ENCODE measurements around the gene NTRK3. TPM values are rescaled to one million over a fixed set of nuclear protein-coding genes. Genes with fewer than 3 reads are reported as not detected.
"Not testable (repeated sequence)": the region's sequence is repeated elsewhere in the genome, so short reads cannot be mapped to it uniquely, and the experiment has no call there.

Gene NTRK3
- total RNA-seq, 1 donor from 2014 or later = 3.7 TPM

DNA sequence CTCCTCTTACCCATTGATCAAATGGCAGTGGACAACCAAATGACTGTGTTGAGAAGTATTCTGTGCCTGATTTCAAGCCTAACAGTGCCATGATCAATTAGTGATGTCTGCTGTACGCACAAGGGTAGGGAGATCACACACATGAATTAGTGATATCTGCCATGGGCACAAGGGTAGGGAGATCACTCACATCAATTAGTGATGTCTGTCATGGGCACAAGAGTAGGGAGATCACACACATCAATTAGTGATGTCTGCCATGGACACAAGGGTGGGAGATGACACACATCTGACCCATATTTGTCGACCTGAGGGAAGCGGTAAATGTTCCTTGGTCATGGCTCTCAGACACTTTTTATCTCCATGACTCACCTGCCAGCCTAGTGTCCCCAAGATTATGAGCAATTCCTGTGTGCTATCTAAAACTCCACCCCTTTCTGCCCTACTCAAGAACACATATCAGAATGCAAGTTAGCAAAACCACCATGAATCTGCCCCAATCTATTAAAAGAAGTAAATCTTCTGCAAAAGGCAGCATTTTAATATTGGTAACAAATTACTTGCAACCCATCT is 165.0 kb downstream of the NTRK3 start:
- intact Hi-C loops (cut with DNase I) = no loop called here
- DNase-seq (ENCODE audit: low spot score) = no peak

GRCh38 chr15:88090481-88091011 is 166.0 kb downstream of the NTRK3 start:
- intact Hi-C loops (cut with DNase I) = no loop called here
- no peak for DNase-seq (ENCODE audit: low spot score)

- no peak for DNase-seq (ENCODE audit: low spot score)
Measured at GRCh38 chr15:88089731-88090130, 166.8 kb downstream of the NTRK3 start.

DNA sequence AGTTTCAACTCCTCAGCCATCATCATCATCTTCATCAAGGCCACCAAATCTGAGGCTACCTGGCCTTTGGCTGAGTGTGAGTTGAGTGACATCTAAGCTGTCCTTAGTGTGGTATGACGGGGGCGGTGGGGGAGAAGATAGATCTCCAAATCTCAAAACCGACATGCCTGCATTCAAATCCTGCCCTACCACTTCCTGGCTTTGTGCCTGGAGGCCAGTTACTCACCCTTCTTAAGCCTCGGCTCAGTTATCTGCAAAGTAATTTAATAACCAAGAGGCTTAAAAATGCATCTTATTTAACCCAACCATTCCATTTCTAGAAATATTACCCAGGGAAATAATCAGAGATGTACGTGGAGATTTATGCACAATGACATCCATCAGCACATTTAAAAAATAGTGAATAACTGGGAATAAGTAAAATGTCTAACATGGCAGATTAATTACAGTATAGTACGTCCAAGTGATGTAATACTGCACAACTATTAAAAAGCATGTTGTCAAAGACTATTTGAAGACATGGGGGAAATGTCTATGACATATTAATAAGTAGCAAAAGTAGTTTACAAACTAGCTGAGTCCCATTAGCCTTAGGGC is 167.4 kb downstream of the NTRK3 start:
- intact Hi-C loops (cut with DNase I) = no loop called here
- DNase-seq (ENCODE audit: low spot score) = no peak

More at GRCh38 chr15:88089731-88090130, 166.8 kb downstream of the NTRK3 start:
- intact Hi-C loops (cut with DNase I) = no loop called here

DNA sequence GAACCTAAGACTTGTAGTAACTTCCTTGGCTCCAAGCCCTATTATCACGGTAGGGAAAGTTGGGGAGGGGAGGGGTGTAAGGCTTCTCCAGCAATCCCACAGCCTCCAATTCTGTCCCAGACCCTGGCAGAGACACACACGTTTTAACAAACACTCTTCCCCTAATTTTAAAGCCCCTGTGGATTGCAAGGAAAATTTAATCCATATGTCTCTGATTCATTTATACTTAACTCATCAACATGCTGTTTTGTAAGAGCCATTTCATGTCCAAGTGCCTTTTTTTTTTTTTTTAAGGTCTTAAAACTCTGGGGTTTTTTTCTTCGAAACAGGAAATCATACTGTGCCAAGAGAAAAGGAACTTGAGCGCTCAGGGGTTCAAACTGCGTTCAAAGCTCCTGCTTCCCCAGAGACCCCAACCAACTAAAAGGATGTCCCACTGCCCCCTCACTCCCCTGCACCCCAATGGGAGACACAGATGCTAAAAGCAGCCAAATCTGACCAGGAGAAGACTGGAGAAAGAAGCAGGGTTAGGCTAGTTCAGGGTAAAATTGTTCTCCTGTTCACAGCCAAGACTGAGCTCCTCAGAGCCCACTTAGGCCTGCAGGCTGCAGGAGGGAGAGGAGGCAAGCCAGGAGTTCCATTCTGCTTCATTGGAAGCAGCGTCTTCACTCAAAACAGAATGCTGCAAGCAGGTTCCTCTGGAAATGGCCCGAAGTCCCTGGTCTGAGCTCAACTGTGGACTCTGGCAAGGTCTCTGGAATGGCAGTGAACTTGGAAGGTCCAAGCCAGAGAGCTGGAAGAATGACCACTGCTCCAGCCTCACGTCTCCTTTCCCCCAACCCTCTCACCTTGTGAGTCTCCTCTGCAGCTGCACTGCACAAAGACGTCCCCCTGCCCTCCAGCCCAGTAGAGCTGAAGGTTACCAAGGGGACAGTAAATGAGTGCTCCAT is 172.5 kb downstream of the NTRK3 start:
- no peak for DNase-seq (ENCODE audit: low spot score)
- intact Hi-C loops (cut with DNase I) = no loop called here

- intact Hi-C loops (cut with DNase I) = no loop called here
- no peak for DNase-seq (ENCODE audit: low spot score)
Measured at GRCh38 chr15:88080616-88081015, 175.9 kb downstream of the NTRK3 start.

DNA sequence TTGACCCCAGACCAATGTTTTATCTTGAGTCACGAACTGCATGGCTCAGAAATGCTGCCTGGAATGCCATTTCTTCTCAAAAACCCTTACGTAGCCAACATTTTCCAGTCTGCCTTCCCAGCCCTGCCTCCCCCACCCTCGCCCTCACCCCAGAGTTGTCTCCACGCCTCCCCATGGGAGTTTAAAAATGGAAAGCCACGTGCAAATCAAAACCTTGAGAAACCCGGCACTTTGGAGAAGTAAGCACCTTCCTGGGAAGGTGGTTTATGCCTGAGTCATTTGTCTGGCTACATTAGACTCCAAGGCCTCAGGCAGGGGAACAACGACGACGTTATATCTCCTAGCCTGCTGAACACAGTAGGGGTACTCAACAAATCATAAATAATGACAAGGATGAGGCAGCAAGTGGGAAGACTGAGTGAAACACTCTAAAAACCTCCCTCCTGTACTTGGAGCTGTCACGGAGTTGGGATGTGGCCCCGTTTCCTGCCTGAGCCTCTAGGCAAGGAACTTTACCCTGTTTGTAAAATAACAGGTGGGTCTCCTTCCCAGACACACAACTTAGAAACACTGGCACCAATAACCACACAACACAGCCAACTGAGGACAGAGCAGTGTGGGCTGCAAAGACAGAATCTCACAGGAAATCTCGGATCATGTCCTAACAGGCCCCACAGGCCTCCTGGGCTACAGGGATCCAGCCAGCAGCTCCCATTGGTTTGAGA is 179.1 kb downstream of the NTRK3 start:
- intact Hi-C loops (cut with DNase I) = no loop called here
- DNase-seq (ENCODE audit: low spot score) = no peak

- intact Hi-C loops (cut with DNase I) = no loop called here
- no peak for DNase-seq (ENCODE audit: low spot score)
Measured at GRCh38 chr15:88076328-88076727, 180.2 kb downstream of the NTRK3 start.

DNA sequence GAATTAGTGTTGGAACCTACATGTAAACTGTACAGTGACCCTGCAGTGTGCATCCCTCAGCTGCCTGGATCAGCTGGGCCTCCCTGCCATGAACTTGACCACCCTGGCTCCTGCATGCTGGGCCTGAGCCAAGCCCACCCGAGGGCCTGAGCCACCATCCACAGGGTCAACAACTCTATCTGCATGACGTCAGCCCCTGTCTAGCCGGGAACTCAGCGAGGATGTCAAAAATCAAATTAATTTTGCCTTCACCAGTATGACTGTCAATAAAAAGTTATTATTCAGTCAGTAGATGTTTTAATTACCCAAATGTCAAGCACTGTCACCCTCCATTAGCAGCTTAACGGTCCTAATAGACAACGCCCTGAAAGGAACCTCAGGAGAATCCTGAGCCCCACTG is 181.4 kb downstream of the NTRK3 start:
- no peak for DNase-seq (ENCODE audit: low spot score)
- intact Hi-C loops (cut with DNase I) = no loop called here

DNA sequence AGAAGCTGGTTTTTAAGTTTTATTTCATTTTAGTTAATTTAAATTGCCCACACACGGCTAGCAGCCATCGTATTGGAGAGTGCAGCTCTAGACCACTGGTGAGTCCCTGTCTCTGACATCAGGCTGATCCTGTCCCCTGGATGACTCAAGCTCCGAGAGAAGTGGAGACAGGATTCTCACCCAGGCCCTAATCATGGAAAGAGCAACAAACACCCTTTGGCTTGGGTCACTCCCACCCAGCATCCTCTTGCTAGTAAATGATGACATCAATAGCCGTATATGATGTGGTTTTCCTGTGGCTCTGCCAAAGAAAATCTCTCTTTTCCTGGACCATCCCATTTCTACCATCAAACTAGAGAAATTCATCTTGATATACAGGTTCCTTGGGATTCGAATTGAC is 182.2 kb downstream of the NTRK3 start:
- no peak for DNase-seq (ENCODE audit: low spot score)
- intact Hi-C loops (cut with DNase I) = no loop called here

DNA sequence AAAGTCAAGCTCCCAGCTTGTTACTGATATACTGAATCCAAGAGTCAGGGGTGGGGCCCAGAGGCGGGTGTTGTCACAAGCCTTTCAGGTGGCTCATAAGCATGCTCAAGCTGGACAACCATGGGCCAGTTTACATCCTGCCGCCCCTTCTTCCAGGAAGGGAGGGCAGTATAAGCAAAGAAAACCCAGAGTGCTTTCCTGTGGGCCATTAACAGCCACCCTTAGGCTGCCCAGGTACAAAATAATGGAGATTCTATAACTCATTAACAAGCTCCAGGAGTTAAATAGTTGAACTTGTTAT is 183.2 kb downstream of the NTRK3 start:
- intact Hi-C loops (cut with DNase I) = no loop called here
- DNase-seq (ENCODE audit: low spot score) = no peak

DNA sequence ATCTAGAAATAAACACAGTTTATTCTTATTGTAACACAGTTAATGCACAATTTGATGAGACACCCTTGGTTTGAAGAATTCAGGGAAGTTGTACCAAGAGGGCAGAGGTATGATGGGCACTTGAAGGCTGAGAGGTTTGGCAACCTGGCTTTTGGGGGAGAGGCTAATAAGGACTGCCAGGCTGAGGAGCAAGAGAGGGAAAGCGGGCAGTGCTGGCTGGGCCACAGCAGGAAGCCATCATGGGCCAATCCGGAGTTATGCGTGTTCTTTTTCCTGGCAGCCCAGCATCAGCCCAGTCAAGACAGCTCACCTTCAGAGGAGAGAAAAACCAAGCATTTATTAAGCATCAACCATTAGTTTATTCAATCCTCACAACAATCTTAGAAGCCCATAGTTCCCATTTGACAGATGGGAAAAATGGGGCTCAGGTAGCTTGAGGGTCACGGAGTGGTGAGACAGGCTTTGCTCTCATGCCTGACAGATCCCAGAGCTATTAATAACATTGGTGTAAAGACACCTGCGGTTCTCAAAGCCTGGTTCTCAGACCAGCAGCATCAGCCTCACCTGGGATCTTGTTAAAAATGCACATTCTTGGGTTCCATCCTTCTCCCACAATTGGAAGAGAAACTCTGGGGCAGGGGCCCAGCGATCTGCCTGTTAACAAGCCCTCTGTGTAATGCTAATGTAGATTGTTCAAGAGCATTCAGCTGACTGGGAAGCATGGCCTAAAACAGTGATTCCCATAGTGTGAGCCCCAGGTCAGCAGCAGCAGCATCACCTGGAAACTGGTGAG is 183.7 kb downstream of the NTRK3 start:
- no peak for DNase-seq (ENCODE audit: low spot score)
- intact Hi-C loops (cut with DNase I) = no loop called here

DNA sequence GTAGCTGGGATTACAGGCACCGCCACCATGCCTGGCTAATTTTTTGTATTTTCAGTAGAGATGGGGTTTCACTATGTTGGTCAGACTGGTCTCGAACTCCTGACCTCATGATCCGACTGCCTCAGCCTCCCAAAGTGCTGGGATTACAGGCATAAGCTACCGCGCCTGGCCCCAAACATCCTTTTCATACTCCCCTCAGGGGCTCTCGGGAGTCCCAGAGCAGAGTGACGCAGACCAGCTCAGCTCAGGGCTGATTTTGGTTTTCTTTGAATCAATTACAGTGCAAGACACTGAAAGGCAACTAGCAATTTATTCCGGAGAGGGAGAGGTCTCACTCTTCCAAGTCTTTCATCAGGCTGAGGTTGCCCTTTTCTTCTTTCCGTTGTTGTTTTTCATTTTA is 184.4 kb downstream of the NTRK3 start:
- intact Hi-C loops (cut with DNase I); DNase-seq (ENCODE audit: low spot score): not testable (repeated sequence)

DNA sequence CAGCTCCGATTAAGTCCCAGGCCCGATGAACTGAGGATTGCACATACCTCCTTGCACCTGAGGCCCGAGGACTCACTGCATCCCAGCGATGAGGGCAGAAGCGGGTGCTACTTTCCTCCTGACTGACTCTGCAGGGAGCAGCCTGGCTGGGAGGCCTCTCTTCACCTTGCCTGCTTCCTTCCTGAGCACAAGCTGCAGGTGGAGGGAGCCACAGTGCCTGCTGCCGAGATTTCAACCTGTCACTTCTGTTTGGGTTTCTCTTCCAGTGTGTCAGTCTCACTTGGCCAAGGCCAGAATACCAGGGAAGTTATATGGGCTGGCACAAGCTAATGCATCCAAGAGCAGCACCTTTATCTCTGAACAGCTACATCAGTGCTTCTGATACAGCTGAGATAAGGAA is 185.4 kb downstream of the NTRK3 start:
- no peak for DNase-seq (ENCODE audit: low spot score)
- intact Hi-C loops (cut with DNase I) = no loop called here

- intact Hi-C loops (cut with DNase I) = no loop called here
- DNase-seq (ENCODE audit: low spot score) = no peak
Measured at GRCh38 chr15:88069561-88069960, 187.0 kb downstream of the NTRK3 start.

GRCh38 chr15:88067331-88067685 is 189.2 kb downstream of the NTRK3 start:
- no peak for DNase-seq (ENCODE audit: low spot score)
- intact Hi-C loops (cut with DNase I) = no loop called here

DNA sequence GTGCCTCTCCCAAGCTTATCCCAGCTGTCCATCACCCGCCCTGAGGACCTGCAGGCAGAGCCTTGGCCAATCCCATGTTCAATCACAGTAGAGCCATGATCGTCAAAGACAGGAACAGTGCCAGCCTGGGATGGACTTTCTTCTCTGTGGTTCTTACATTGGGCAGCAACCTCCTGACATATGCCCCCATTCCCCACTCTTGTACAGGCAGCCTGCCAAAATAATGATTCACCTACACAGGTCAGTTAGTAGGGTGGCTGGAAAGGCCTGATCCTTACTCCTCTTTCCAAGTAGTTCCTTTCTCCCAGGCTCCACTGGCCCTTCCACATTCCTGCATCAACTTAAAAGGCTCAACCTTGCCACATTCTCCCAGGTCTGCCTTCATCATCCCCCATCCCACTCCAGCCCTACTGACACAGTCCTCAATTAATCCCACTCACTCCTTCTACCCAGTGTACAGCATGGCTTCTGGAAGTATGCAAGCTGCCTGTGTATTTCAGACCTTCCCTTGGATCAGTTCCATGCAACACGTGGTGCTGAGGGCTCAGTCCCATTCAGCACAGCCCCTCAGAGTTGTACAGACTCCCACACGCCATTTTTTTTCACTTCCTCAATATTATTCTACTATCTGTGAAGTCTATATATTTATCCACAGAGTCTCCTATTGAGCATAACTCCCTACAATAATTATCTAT is 189.8 kb downstream of the NTRK3 start:
- DNase-seq (ENCODE audit: low spot score) = no peak
- intact Hi-C loops (cut with DNase I) = no loop called here

DNA sequence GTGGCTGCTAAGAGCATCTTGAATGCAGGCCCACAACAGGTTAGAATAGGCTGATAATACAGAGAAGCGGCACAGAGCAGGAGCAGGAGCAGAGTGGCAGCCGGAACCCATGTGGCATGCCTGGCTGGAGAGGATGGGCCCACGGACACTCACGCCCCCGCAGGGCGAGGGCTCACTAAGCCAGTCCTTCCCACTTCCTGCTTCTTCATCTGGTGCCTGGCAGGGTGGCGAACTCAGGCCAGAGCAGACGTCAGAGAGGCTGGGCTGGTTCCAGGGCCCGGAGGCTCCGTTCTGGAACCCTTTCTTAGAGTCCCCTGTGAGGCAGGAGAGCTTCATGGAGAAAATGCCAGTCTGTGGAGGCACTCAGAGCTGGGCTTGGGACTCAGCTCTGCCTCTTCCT is 195.1 kb downstream of the NTRK3 start:
- intact Hi-C loops (cut with DNase I) = no loop called here
- no peak for DNase-seq (ENCODE audit: low spot score)

DNA sequence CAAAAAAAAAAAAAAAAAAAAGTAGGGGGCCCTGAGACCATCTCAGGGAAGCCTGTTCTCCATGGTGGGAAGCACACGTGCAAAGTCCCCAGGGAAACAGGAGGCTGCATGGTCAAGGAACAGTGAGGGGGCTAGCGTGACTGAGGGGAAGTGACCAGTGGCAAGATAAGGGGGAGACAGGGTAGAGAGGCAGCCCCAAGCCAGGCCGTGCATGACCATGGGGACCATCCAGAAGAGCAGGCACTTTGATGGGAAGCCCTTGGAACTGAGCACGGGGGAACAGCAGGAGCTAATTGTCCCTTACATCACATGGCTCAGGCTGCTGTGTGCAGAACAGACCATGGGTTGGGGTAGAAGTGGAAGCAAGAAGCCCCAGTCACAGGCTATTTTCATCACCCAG is 196.2 kb downstream of the NTRK3 start:
- intact Hi-C loops (cut with DNase I) = no loop called here
- DNase-seq (ENCODE audit: low spot score) = no peak
